Spleen (tissue), 7 donors: ENCODE measurements around the gene OR7C1.

Source experiments
- CTCF ChIP-seq, 11 experiments: fragments of 200-600 bp in 7 of 11; fragments of 450-650 bp in 4 of 11; sonication (generic) in 4 of 11; IDR thresholded peaks in 8 of 11; conservative IDR thresholded peaks in 3 of 11; 1 replicate in 7 of 11; 2 replicates in 4 of 11; pipeline versions ENCODE4 v1.4.0 to v1.8.0; 2016 to 2021; ENCODE audit warnings: antibody characterized with exemption in 11 of 11, inconsistent platforms in 4 of 11, mild to moderate bottlenecking in 1 of 11
- POLR2A ChIP-seq, 3 donors: fragments of 450-650 bp; IDR thresholded peaks; one replicate each; pipeline ENCODE4 v1.5.1; 2017; ENCODE audit warnings: antibody characterized with exemption in 3 of 3, mild to moderate bottlenecking in 1 of 3
- POLR2AphosphoS5 ChIP-seq, 3 donors: sonication (generic); formaldehyde crosslinking; IDR thresholded peaks; one replicate each; pipeline ENCODE4 v1.5.1; 2017; ENCODE audit warnings: antibody characterized with exemption in 3 of 3
- donor health status: DM: no; HTN: no; CAD: no; lungs with moderate emphysema.
- donor health status: DM: no; HTN: no; CAD: no.
- donor health status: DM: no; HTN: no; CAD: no.

- TF ChIP-seq POLR2A (IDR thresholded peaks at IDR 0.05) (no peak), POLR2AphosphoS5 (IDR thresholded peaks at IDR 0.05) (no peak), CTCF (IDR thresholded peaks at IDR 0.05 in 8 of 11, conservative IDR thresholded peaks at IDR 0.05 in 3 of 11) (no peak)
Measured at GRCh38 chr19:14758816-14759215, 76.2 kb downstream of the OR7C1 start.
